Nephron progenitor cell (in vitro differentiated cells): ENCODE data around the gene NCLN.

Experiments used
- DNase-seq: peaks from one replicate; pipeline ENCODE4 v3.0.0; 2021
- H3K27ac Mint-ChIP-seq: 2 replicates; pipeline ENCODE4 v1.8.0; 2021; ENCODE audit warnings: mild to moderate bottlenecking, moderate library complexity, mixed read lengths
- H3K27me3 Mint-ChIP-seq: 2 replicates; pipeline ENCODE4 v1.8.0; 2021; ENCODE audit warnings: mild to moderate bottlenecking, low read depth, mixed read lengths; ENCODE audit not compliant: poor library complexity
- H3K36me3 Mint-ChIP-seq: 2 replicates; pipeline ENCODE4 v1.8.0; 2021; ENCODE audit warnings: low read depth, mixed read lengths
- H3K4me1 Mint-ChIP-seq: 2 replicates; pipeline ENCODE4 v1.8.0; 2021; ENCODE audit warnings: mixed read lengths
- H3K4me3 Mint-ChIP-seq: 2 replicates; pipeline ENCODE4 v1.8.0; 2021; ENCODE audit warnings: mild to moderate bottlenecking, moderate library complexity, mixed read lengths
- H3K9me3 Mint-ChIP-seq: 2 replicates; pipeline ENCODE4 v1.8.0; 2021; ENCODE audit warnings: mild to moderate bottlenecking, moderate library complexity, mixed read lengths
- CTCF ChIP-seq: fragments of 200-600 bp; sonication (generic); IDR thresholded peaks from 2 replicates; pipeline ENCODE4 v1.5.0; 2021; ENCODE audit warnings: antibody characterized with exemption

The NCLN gene

GRCh38 chr19:3185461-3186159 lies at the start of gene NCLN:
TSS of gene NCLN (plus strand) at chr19:3185930. CDS start at chr19:3186031, 101 bp downstream.
- Mint-ChIP-seq H3K27me3 (peaks cover 5% of the 10 kb centered on the region), H3K36me3 (no peaks in the 10 kb centered on the region), H3K4me1 (peaks cover 21% of the 10 kb centered on the region), H3K4me3 (peak within 1 kb of the TSS; percentile 99), H3K9me3 (no peaks in the 10 kb centered on the region), H3K27ac (peak within 1 kb of the TSS; percentile 98)
- peak; percentile 94 for DNase-seq
- no peak for TF ChIP-seq CTCF

GRCh38 chr19:3135961-3136683 lies 49.6 kb upstream of the NCLN start, which contains the start of gene GNA15:
TSS of gene GNA15 (plus strand) at chr19:3136033. CDS start at chr19:3136451, 418 bp downstream.
- H3K4me3 Mint-ChIP-seq: no peak within 1 kb of the TSS
- no peak for DNase-seq
- H3K27ac Mint-ChIP-seq: no peak within 1 kb of the TSS
- peaks cover 5% of the 10 kb centered on the region for H3K4me1 Mint-ChIP-seq
- H3K36me3 Mint-ChIP-seq: no peaks in the 10 kb centered on the region
- peaks cover 5% of the 10 kb centered on the region for H3K9me3 Mint-ChIP-seq
- no peak for TF ChIP-seq CTCF
- peaks cover 26% of the 10 kb centered on the region for H3K27me3 Mint-ChIP-seq

- Mint-ChIP-seq H3K36me3 (no peaks in the 10 kb centered on the region), H3K9me3 (peaks cover 5% of the 10 kb centered on the region), H3K27ac (no peak overlapping the region), H3K4me3 (no peak overlapping the region), H3K4me1 (peaks cover 5% of the 10 kb centered on the region), H3K27me3 (peaks cover 26% of the 10 kb centered on the region)
- TF ChIP-seq CTCF: no peak
- no peak for DNase-seq
Observed at GRCh38 chr19:3136684-3137055, 49.1 kb upstream of the NCLN start.

GRCh38 chr19:3137119-3137518 lies 48.6 kb upstream of the NCLN start:
- peaks cover 5% of the 10 kb centered on the region for H3K4me1 Mint-ChIP-seq
- H3K9me3 Mint-ChIP-seq: peaks cover 5% of the 10 kb centered on the region
- TF ChIP-seq CTCF: no peak
- peaks cover 29% of the 10 kb centered on the region for H3K27me3 Mint-ChIP-seq
- H3K36me3 Mint-ChIP-seq: no peaks in the 10 kb centered on the region
- no peak overlapping the region for H3K4me3 Mint-ChIP-seq
- H3K27ac Mint-ChIP-seq: peak overlapping the region; percentile 29
- DNase-seq: no peak

GRCh38 chr19:3138268-3138667 lies 47.5 kb upstream of the NCLN start:
- Mint-ChIP-seq H3K9me3 (peaks cover 5% of the 10 kb centered on the region), H3K27ac (no peak overlapping the region), H3K4me3 (no peak overlapping the region), H3K4me1 (peaks cover 5% of the 10 kb centered on the region), H3K36me3 (no peaks in the 10 kb centered on the region), H3K27me3 (peaks cover 27% of the 10 kb centered on the region)
- TF ChIP-seq CTCF: no peak
- DNase-seq: no peak
